ENCODE results near the gene TMEM215. TPM values are rescaled to one million over a fixed set of nuclear protein-coding genes. Genes with fewer than 3 reads are reported as not detected.

TMEM215 gene
- polyA plus RNA-seq, 1 of the 3 experiments (the other 2 are of a cell fraction), result not detected

DNA sequence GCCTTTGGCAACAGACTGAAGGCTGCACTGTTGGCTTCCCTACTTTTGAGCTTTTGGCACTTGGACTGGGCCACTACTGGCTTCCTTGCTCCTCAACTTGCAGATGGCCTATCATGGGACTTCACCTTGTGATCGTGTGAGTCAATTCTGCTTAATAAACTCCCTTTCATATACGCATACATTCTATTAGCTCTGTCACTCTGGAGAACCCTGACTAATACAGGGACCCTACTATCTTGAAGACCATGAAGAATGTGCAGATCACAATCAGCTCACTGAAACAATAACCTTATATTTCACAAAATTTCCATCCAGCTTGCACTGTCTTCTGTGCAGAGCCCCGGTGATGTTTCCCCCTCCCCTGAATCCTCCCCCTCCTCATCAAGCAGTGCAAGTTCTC, 39.8 kb downstream of the TMEM215 start:
- Histone ChIP-seq H3K9ac (no peak overlapping the region), H3K4me2 (no peak overlapping the region), H4K20me1 (ENCODE audit: insufficient read depth) (no peaks in the 10 kb centered on the region), H3K27me3 (ENCODE audit: insufficient read depth) (no peaks in the 10 kb centered on the region), H3K9me3 (no peaks in the 10 kb centered on the region), H3K36me3 (replicated peaks in 1 of 2; ENCODE audit: control insufficient read depth in 1 of 2, insufficient read depth in 2 of 2, low read length in 1 of 2) (no peaks in the 10 kb centered on the region), H3F3A (replicated peaks; ENCODE audit: insufficient read depth) (no peaks in the 10 kb centered on the region), H3K79me2 (ENCODE audit: insufficient read depth) (no peaks in the 10 kb centered on the region), H3K4me1 (ENCODE audit: control insufficient read depth in 1 of 2, insufficient read depth in 2 of 2, low read depth in 1 of 2, low read length in 1 of 2) (peaks cover 0 to 6% of the 10 kb centered on the region in 2 experiments; a peak in 2 of 4 replicates), H3K27ac (ENCODE audit: low read depth in 2 of 2, low read length in 1 of 2) (no peak overlapping the region), H2AFZ (ENCODE audit: low read depth) (no peak overlapping the region), H3K4me3 (ENCODE audit: low read depth in 2 of 2, low read length in 1 of 2) (no peak overlapping the region), H3K9me2 (no peaks in the 10 kb centered on the region)
- 17% methylated on average over 3 of the region's 3 CpGs for WGBS (ENCODE audit: low lambda C conversion rate)
- CTCF ChIA-PET, result no interaction called here
- DNase-seq, result no peak
- TF ChIP-seq FOSL2 (IDR thresholded peaks at IDR 0.05; ENCODE audit: borderline replicate concordance, low read depth) (no peak), RXRA (IDR thresholded peaks at IDR 0.05; ENCODE audit: borderline replicate concordance, low read depth) (no peak), RFX5 (IDR thresholded peaks at IDR 0.05; ENCODE audit: low read length) (no peak), FOXJ3 (CRISPR knock-in tag; IDR thresholded peaks at IDR 0.05) (no peak), EZH2phosphoT487 (IDR thresholded peaks at IDR 0.05; ENCODE audit: borderline replicate concordance, low read depth) (no peak), MEF2A (IDR thresholded peaks at IDR 0.05; ENCODE audit: borderline replicate concordance, low read depth) (no peak), POLR2AphosphoS5 (IDR thresholded peaks at IDR 0.05; ENCODE audit: low read depth, low read length) (no peak), NFIC (IDR thresholded peaks at IDR 0.05; ENCODE audit: borderline replicate concordance) (no peak), TCF12 (IDR thresholded peaks at IDR 0.05) (no peak), YY1 (IDR thresholded peaks at IDR 0.05; ENCODE audit: low read depth) (no peak)
- TF ChIP-seq, protein P1, sequence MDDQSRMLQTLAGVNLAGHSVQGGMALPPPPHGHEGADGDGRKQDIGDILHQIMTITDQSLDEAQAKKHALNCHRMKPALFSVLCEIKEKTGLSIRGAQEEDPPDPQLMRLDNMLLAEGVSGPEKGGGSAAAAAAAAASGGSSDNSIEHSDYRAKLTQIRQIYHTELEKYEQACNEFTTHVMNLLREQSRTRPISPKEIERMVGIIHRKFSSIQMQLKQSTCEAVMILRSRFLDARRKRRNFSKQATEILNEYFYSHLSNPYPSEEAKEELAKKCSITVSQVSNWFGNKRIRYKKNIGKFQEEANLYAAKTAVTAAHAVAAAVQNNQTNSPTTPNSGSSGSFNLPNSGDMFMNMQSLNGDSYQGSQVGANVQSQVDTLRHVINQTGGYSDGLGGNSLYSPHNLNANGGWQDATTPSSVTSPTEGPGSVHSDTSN (IDR thresholded peaks at IDR 0.05), result no peak
- TF ChIP-seq, protein P2, sequence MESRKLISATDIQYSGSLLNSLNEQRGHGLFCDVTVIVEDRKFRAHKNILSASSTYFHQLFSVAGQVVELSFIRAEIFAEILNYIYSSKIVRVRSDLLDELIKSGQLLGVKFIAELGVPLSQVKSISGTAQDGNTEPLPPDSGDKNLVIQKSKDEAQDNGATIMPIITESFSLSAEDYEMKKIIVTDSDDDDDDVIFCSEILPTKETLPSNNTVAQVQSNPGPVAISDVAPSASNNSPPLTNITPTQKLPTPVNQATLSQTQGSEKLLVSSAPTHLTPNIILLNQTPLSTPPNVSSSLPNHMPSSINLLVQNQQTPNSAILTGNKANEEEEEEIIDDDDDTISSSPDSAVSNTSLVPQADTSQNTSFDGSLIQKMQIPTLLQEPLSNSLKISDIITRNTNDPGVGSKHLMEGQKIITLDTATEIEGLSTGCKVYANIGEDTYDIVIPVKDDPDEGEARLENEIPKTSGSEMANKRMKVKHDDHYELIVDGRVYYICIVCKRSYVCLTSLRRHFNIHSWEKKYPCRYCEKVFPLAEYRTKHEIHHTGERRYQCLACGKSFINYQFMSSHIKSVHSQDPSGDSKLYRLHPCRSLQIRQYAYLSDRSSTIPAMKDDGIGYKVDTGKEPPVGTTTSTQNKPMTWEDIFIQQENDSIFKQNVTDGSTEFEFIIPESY (IDR thresholded peaks at IDR 0.05; ENCODE audit: borderline replicate concordance, low read depth), result no peak
- TF ChIP-seq, protein P3, sequence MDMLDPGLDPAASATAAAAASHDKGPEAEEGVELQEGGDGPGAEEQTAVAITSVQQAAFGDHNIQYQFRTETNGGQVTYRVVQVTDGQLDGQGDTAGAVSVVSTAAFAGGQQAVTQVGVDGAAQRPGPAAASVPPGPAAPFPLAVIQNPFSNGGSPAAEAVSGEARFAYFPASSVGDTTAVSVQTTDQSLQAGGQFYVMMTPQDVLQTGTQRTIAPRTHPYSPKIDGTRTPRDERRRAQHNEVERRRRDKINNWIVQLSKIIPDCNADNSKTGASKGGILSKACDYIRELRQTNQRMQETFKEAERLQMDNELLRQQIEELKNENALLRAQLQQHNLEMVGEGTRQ (IDR thresholded peaks at IDR 0.05; ENCODE audit: borderline replicate concordance, low read depth, low read length), result no peak
- TF ChIP-seq, protein P4, sequence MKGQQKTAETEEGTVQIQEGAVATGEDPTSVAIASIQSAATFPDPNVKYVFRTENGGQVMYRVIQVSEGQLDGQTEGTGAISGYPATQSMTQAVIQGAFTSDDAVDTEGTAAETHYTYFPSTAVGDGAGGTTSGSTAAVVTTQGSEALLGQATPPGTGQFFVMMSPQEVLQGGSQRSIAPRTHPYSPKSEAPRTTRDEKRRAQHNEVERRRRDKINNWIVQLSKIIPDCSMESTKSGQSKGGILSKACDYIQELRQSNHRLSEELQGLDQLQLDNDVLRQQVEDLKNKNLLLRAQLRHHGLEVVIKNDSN (IDR thresholded peaks at IDR 0.05; ENCODE audit: borderline replicate concordance, low read depth), result no peak
- TF ChIP-seq, protein P5, sequence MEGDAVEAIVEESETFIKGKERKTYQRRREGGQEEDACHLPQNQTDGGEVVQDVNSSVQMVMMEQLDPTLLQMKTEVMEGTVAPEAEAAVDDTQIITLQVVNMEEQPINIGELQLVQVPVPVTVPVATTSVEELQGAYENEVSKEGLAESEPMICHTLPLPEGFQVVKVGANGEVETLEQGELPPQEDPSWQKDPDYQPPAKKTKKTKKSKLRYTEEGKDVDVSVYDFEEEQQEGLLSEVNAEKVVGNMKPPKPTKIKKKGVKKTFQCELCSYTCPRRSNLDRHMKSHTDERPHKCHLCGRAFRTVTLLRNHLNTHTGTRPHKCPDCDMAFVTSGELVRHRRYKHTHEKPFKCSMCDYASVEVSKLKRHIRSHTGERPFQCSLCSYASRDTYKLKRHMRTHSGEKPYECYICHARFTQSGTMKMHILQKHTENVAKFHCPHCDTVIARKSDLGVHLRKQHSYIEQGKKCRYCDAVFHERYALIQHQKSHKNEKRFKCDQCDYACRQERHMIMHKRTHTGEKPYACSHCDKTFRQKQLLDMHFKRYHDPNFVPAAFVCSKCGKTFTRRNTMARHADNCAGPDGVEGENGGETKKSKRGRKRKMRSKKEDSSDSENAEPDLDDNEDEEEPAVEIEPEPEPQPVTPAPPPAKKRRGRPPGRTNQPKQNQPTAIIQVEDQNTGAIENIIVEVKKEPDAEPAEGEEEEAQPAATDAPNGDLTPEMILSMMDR (IDR thresholded peaks at IDR 0.05), result no peak
- POLR2A ChIA-PET, result no interaction called here
